Ascending aorta (tissue), 2 donors: ENCODE data around the gene TVP23A. TPM values are rescaled to one million over a fixed set of nuclear protein-coding genes. Genes with fewer than 3 reads are reported as not detected.

ENCODE experiments used
- DNase-seq, 2 donors: peaks; one replicate each; pipeline ENCODE4 v3.0.0-alpha.2; 2019; ENCODE audit warnings: low spot score in 2 of 2
- H3K27ac ChIP-seq, 2 donors: fragments of 200-600 bp; sonication (generic); one replicate each; pipeline ENCODE4 v1.5.1; 2016 to 2017; ENCODE audit warnings: mild to moderate bottlenecking in 1 of 2
- H3K27me3 ChIP-seq: fragments of 200-600 bp; sonication (generic); one replicate; pipeline ENCODE4 v1.5.1; 2017
- H3K36me3 ChIP-seq, 2 donors: fragments of 200-600 bp; sonication (generic); one replicate each; pipeline ENCODE4 v1.5.1; 2016
- H3K4me1 ChIP-seq, 2 donors: fragments of 200-600 bp; sonication (generic); one replicate each; pipeline ENCODE4 v1.5.1; 2016 to 2017; ENCODE audit warnings: mild to moderate bottlenecking in 1 of 2
- H3K4me3 ChIP-seq, 2 donors: fragments of 200-600 bp; sonication (generic); one replicate each; pipeline ENCODE4 v1.5.1; 2016 to 2017; ENCODE audit warnings: mild to moderate bottlenecking in 1 of 2
- H3K9me3 ChIP-seq, 2 donors: fragments of 200-600 bp; sonication (generic); one replicate each; pipeline ENCODE4 v1.5.1; 2016
- CTCF ChIP-seq, 3 experiments: fragments of 200-600 bp in 2 of 3; fragments of 450-650 bp in 1 of 3; sonication (generic) in 2 of 3; IDR thresholded peaks; one replicate each; pipeline ENCODE4 v1.5.1; 2016 to 2019; ENCODE audit warnings: antibody characterized with exemption in 3 of 3, mild to moderate bottlenecking in 1 of 3, moderate library complexity in 1 of 3
- intact Hi-C: fragments of 100-400 bp; cut with DNase I; formaldehyde crosslinking; loops from one replicate; pipeline ENCODE4 v1.15.1; 2023
- total RNA-seq: library from RNA; depleted of rRNA; stranded (reverse); fragments of >200 nt; gene quantifications from one replicate; pipeline ENCODE4 v1.1.0, GENCODE V29; 2016

Gene TVP23A
- total RNA-seq, 1 donor from 2014 or later = not detected

GRCh38 chr16:10851512-10851911, 32.9 kb upstream of the TVP23A start:
- Histone ChIP-seq H3K36me3 (no peaks in the 10 kb centered on the region), H3K4me1 (no peaks in the 10 kb centered on the region), H3K27ac (no peak overlapping the region), H3K9me3 (no peaks in the 10 kb centered on the region), H3K4me3 (no peak overlapping the region), H3K27me3 (no peaks in the 10 kb centered on the region)
- intact Hi-C loops = no loop called here
- DNase-seq = no peak
- no peak for TF ChIP-seq CTCF (IDR thresholded peaks at IDR 0.05)

- TF ChIP-seq CTCF (IDR thresholded peaks at IDR 0.05) = no peak
- no peaks in the 10 kb centered on the region for H3K4me1 ChIP-seq
- H3K27ac ChIP-seq = no peak overlapping the region
- no peaks in the 10 kb centered on the region for H3K9me3 ChIP-seq
- H3K36me3 ChIP-seq = no peaks in the 10 kb centered on the region
- no peaks in the 10 kb centered on the region for H3K27me3 ChIP-seq
- intact Hi-C loops = no loop called here
- DNase-seq = no peak
- no peak overlapping the region for H3K4me3 ChIP-seq
Measured at GRCh38 chr16:10850478-10850850, 31.9 kb upstream of the TVP23A start.

- no peak for DNase-seq
- Histone ChIP-seq H3K36me3 (no peaks in the 10 kb centered on the region), H3K4me1 (no peaks in the 10 kb centered on the region)
Measured at GRCh38 chr16:10849736-10850477, 31.3 kb upstream of the TVP23A start.

GRCh38 chr16:10847176-10847575, 28.6 kb upstream of the TVP23A start:
- Histone ChIP-seq H3K4me3 (no peak overlapping the region), H3K9me3 (no peaks in the 10 kb centered on the region), H3K36me3 (no peaks in the 10 kb centered on the region), H3K27ac (peak overlapping the region in 1 of 2 donors; percentile 27), H3K27me3 (no peaks in the 10 kb centered on the region), H3K4me1 (no peaks in the 10 kb centered on the region)
- intact Hi-C loops = no loop called here
- no peak for TF ChIP-seq CTCF (IDR thresholded peaks at IDR 0.05)
- no peak for DNase-seq

More at GRCh38 chr16:10849736-10850477, 31.3 kb upstream of the TVP23A start:
- TF ChIP-seq CTCF (IDR thresholded peaks at IDR 0.05) = no peak
- no peak overlapping the region for H3K4me3 ChIP-seq
- no peaks in the 10 kb centered on the region for H3K9me3 ChIP-seq
- no peaks in the 10 kb centered on the region for H3K27me3 ChIP-seq
- intact Hi-C loops = no loop called here
- no peak overlapping the region for H3K27ac ChIP-seq

- no peaks in the 10 kb centered on the region for H3K27me3 ChIP-seq
- H3K27ac ChIP-seq = peak overlapping the region in 1 of 2 donors; percentile 27
- H3K4me3 ChIP-seq = no peak overlapping the region
- DNase-seq = no peak
- intact Hi-C loops = no loop called here
- H3K9me3 ChIP-seq = no peaks in the 10 kb centered on the region
- no peak for TF ChIP-seq CTCF (IDR thresholded peaks at IDR 0.05)
- no peaks in the 10 kb centered on the region for H3K4me1 ChIP-seq
- no peaks in the 10 kb centered on the region for H3K36me3 ChIP-seq
Measured at GRCh38 chr16:10846213-10846998, 27.8 kb upstream of the TVP23A start.
